H1 (cell line): Measurements from ENCODE around the gene MIGA1. TPM values are rescaled to one million over a fixed set of nuclear protein-coding genes. Genes with fewer than 3 reads are reported as not detected.

Experiments
- CTCF ChIA-PET: fragments of 300-600 bp; sonication (Branson Sonifier 250); formaldehyde crosslinking; loops from one replicate; lab custom pipeline; 2021; ENCODE audit not compliant: partially characterized antibody; lab: Charles Lee
- POLR2A ChIA-PET: fragments of 300-600 bp; sonication (Branson Sonifier 250); formaldehyde crosslinking; loops from one replicate; lab custom pipeline; 2021; ENCODE audit warnings: inconsistent platforms; ENCODE audit not compliant: partially characterized antibody; lab: Charles Lee
- DNase-seq, 2 experiments: peaks; one replicate each; pipeline versions ENCODE4 v3.0.0 to v3.0.0-alpha.2; 2010 to 2022; ENCODE audit warnings: low spot score in 2 of 2, low read depth in 1 of 2, mixed read lengths in 1 of 2
- FAIRE-seq: peaks from 2 replicates; lab custom pipeline; 2011; peaks lifted over from hg19 to GRCh38; lab: Jason Lieb, UNC
- H2AFZ ChIP-seq: 2 replicates; pipeline ENCODE4 v1.8.1; 2012; ENCODE audit warnings: low read length, inconsistent platforms
- H2AK5ac ChIP-seq: 2 replicates; pipeline ENCODE4 v1.6.1; 2013; ENCODE audit warnings: low read depth, low read length
- H2BK120ac ChIP-seq: replicated peaks from 2 replicates; pipeline ENCODE3; 2013; ENCODE audit warnings: low read depth, low read length, inconsistent platforms
- H2BK12ac ChIP-seq: 2 replicates; pipeline ENCODE4 v1.6.1; 2013; ENCODE audit warnings: low read depth, low read length
- H2BK15ac ChIP-seq: 2 replicates; pipeline ENCODE4 v1.6.1; 2013; ENCODE audit warnings: low read length
- H2BK20ac ChIP-seq: 2 replicates; pipeline ENCODE4 v1.6.1; 2013; ENCODE audit warnings: low read length
- H2BK5ac ChIP-seq: 2 replicates; pipeline ENCODE4 v1.6.1; 2013; ENCODE audit warnings: low read depth, low read length
- H3K14ac ChIP-seq: 2 replicates; pipeline ENCODE4 v1.6.1; 2013; ENCODE audit warnings: inconsistent platforms; ENCODE audit not compliant: insufficient read length
- H3K18ac ChIP-seq: 2 replicates; pipeline ENCODE4 v1.6.1; 2013; ENCODE audit warnings: low read length; ENCODE audit errors: extremely low read depth
- H3K23ac ChIP-seq: 2 replicates; pipeline ENCODE4 v1.6.1; 2013; ENCODE audit warnings: inconsistent platforms; ENCODE audit not compliant: insufficient read length
- H3K23me2 ChIP-seq: 2 replicates; pipeline ENCODE4 v1.6.1; 2013; ENCODE audit warnings: low read depth, low read length
- H3K27ac ChIP-seq: 2 replicates; pipeline ENCODE4 v1.6.1; 2011; ENCODE audit warnings: low read depth, low read length, inconsistent platforms
- H3K27me3 ChIP-seq, 4 experiments: replicated peaks in 1 of 4; 1 replicate in 1 of 4; 2 replicates in 3 of 4; pipeline versions ENCODE4 v1.6.1 to v1.8.1; 2011 to 2013; ENCODE audit warnings: low read length in 3 of 4, mild to moderate bottlenecking in 3 of 4, inconsistent platforms in 2 of 4, mixed read lengths in 2 of 4, moderate library complexity in 1 of 4; ENCODE audit not compliant: control insufficient read depth in 3 of 4, insufficient read depth in 3 of 4; ENCODE audit errors: extremely low read depth in 1 of 4
- H3K36me3 ChIP-seq, 4 experiments: 2 replicates each; pipeline versions ENCODE4 v1.6.1 to v1.8.1; 2011 to 2013; ENCODE audit warnings: mild to moderate bottlenecking in 4 of 4, low read length in 3 of 4, moderate library complexity in 2 of 4, control low read depth in 1 of 4, inconsistent platforms in 1 of 4; ENCODE audit not compliant: insufficient read depth in 4 of 4, control insufficient read depth in 2 of 4
- H3K4ac ChIP-seq: replicated peaks from 2 replicates; pipeline ENCODE3; 2013; ENCODE audit warnings: low read length, low read depth, mixed read lengths, inconsistent platforms; ENCODE audit not compliant: insufficient read length
- H3K4me1 ChIP-seq, 4 experiments: replicated peaks in 1 of 4; 1 replicate in 1 of 4; 2 replicates in 3 of 4; pipeline versions ENCODE4 v1.6.1 to v1.8.1; 2011 to 2013; ENCODE audit warnings: low read length in 3 of 4, inconsistent platforms in 2 of 4, mixed read lengths in 1 of 4; ENCODE audit not compliant: insufficient read depth in 4 of 4, control insufficient read depth in 3 of 4
- H3K4me2 ChIP-seq, 2 experiments: 2 replicates each; pipeline versions ENCODE4 v1.6.1 to v1.8.1; 2011 to 2013; ENCODE audit warnings: low read depth in 2 of 2, low read length in 2 of 2, control low read depth in 1 of 2, inconsistent platforms in 1 of 2, mild to moderate bottlenecking in 1 of 2; ENCODE audit not compliant: insufficient read depth in 1 of 2
- H3K4me3 ChIP-seq, 4 experiments: fragments of 200-600, 300-600 bp in 1 of 4; sonication (generic), shearing (Covaris generic), sonication (Bioruptor Twin) in 1 of 4; 2 replicates each; pipeline versions ENCODE4 v1.5.1 to v1.8.1; 2011 to 2016; ENCODE audit warnings: low read length in 4 of 4, low read depth in 3 of 4, control low read depth in 2 of 4, inconsistent platforms in 2 of 4, mild to moderate bottlenecking in 2 of 4, mixed read lengths in 1 of 4, moderate library complexity in 1 of 4; ENCODE audit not compliant: insufficient read depth in 2 of 4; ENCODE audit errors: extremely low read depth in 1 of 4
- H3K56ac ChIP-seq: replicated peaks from 2 replicates; pipeline ENCODE3; 2013; ENCODE audit warnings: low read depth, mild to moderate bottlenecking, mixed read lengths, low read length, inconsistent platforms; ENCODE audit not compliant: insufficient read length
- H3K79me1 ChIP-seq: 2 replicates; pipeline ENCODE4 v1.6.1; 2013; ENCODE audit warnings: low read depth, low read length, control low read depth
- H3K79me2 ChIP-seq, 2 experiments: 2 replicates each; pipeline versions ENCODE4 v1.6.1 to v1.8.1; 2012 to 2013; ENCODE audit warnings: low read length in 2 of 2, mild to moderate bottlenecking in 2 of 2, inconsistent platforms in 1 of 2; ENCODE audit not compliant: insufficient read depth in 2 of 2, control insufficient read depth in 1 of 2
- H3K9ac ChIP-seq, 4 experiments: replicated peaks in 1 of 4; 1 replicate in 1 of 4; 2 replicates in 3 of 4; pipeline versions ENCODE4 v1.6.1 to v1.8.1; 2011 to 2013; ENCODE audit warnings: low read depth in 3 of 4, low read length in 3 of 4, control low read depth in 2 of 4, mild to moderate bottlenecking in 2 of 4, moderate library complexity in 2 of 4, inconsistent platforms in 1 of 4; ENCODE audit errors: extremely low read depth in 1 of 4
- H3K9me3 ChIP-seq, 2 experiments: 2 replicates each; pipeline versions ENCODE4 v1.6.1 to v1.8.1; 2012 to 2013; ENCODE audit warnings: mild to moderate bottlenecking in 2 of 2, moderate library complexity in 2 of 2, control low read depth in 1 of 2, inconsistent platforms in 1 of 2, low read depth in 1 of 2, low read length in 1 of 2, mixed read lengths in 1 of 2; ENCODE audit not compliant: insufficient read depth in 2 of 2
- H4K20me1 ChIP-seq, 2 experiments: replicated peaks in 1 of 2; 2 replicates each; pipeline versions ENCODE3 to v1.8.1; 2011 to 2013; ENCODE audit warnings: inconsistent platforms in 2 of 2, low read length in 2 of 2, mild to moderate bottlenecking in 1 of 2; ENCODE audit not compliant: insufficient read depth in 2 of 2, control insufficient read depth in 1 of 2
- H4K5ac ChIP-seq: 2 replicates; pipeline ENCODE4 v1.6.1; 2013; ENCODE audit warnings: low read length, low read depth, mixed read lengths, inconsistent platforms; ENCODE audit not compliant: insufficient read length
- H4K8ac ChIP-seq: 2 replicates; pipeline ENCODE4 v1.8.0; 2013; ENCODE audit warnings: mild to moderate bottlenecking, moderate library complexity, low read length, inconsistent platforms; ENCODE audit not compliant: insufficient read depth; ENCODE audit errors: extremely low read depth
- H4K91ac ChIP-seq: replicated peaks from 2 replicates; pipeline ENCODE3; 2013; ENCODE audit warnings: low read length, mixed read lengths, inconsistent platforms; ENCODE audit not compliant: insufficient read length
- BRCA1 ChIP-seq: IDR thresholded peaks from 2 replicates; pipeline ENCODE4 v1.6.1; 2012; ENCODE audit warnings: low read depth, low read length, improper control_type of control experiment
- CREB1 ChIP-seq: IDR thresholded peaks from 2 replicates; pipeline ENCODE4 v1.6.1; 2012; ENCODE audit warnings: inconsistent platforms
- E2F6 ChIP-seq: IDR thresholded peaks from 2 replicates; pipeline ENCODE4 v1.6.1; 2012; ENCODE audit warnings: inconsistent platforms
- EZH2 ChIP-seq: fragments of 200-600 bp; sonication (generic); IDR thresholded peaks from 2 replicates; pipeline ENCODE4 v1.7.1; 2012; ENCODE audit warnings: low read depth, mild to moderate bottlenecking, moderate library complexity, low read length, inconsistent platforms; ENCODE audit not compliant: severe bottlenecking
- FOSL1 ChIP-seq: IDR thresholded peaks from 2 replicates; pipeline ENCODE4 v1.6.1; 2011; ENCODE audit warnings: mild to moderate bottlenecking, low read depth, low read length, moderate library complexity; ENCODE audit not compliant: insufficient read depth
- JUN ChIP-seq: IDR thresholded peaks from 2 replicates; pipeline ENCODE4 v1.6.1; 2011; ENCODE audit warnings: low read depth, mild to moderate bottlenecking, improper control_type of control experiment, low read length
- TBP ChIP-seq: IDR thresholded peaks from 2 replicates; pipeline ENCODE4 v1.6.1; 2011; ENCODE audit warnings: low read depth, low read length, improper control_type of control experiment
- TCF12 ChIP-seq: IDR thresholded peaks from 2 replicates; pipeline ENCODE4 v1.6.1; 2011; ENCODE audit warnings: low read depth, mild to moderate bottlenecking, low read length
- TEAD4 ChIP-seq: IDR thresholded peaks from 2 replicates; pipeline ENCODE4 v1.6.1; 2012; ENCODE audit warnings: low read depth, low read length, inconsistent platforms, mixed read lengths
- WGBS, 2 experiments: shearing (Covaris generic) in 1 of 2; methylation state at CpG; one replicate each; pipeline versions ENCODE4 v1.1.6 to v1.1.7; 2013 to 2015; ENCODE audit warnings: low lambda C conversion rate in 2 of 2, mixed read lengths in 2 of 2, inconsistent platforms in 1 of 2, low coverage in 1 of 2, missing lambda C conversion rate in 1 of 2; ENCODE audit not compliant: insufficient replicate concordance in 2 of 2, insufficient coverage in 1 of 2, insufficient read length in 1 of 2; ENCODE audit errors: extremely low coverage in 1 of 2, missing lambda C conversion rate in 1 of 2; 5-methylcytosine and 5-hydroxymethylcytosine counted together
- long read RNA-seq, 2 experiments: library from RNA in 1 of 2; library from capped mRNA in 1 of 2; stranded (forward); transcript quantifications; one replicate each; pipeline ENCODE4 v2.0.0, GENCODE V29; 2021; ENCODE audit warnings: inconsistent platforms in 1 of 2
- polyA minus RNA-seq, 3 experiments: library from RNA; depleted of rRNA, polyadenylated mRNA; stranded (reverse); fragments of >200 nt; gene quantifications; 1 replicate in 2 of 3; 2 replicates in 1 of 3; pipeline ENCODE4 v1.2.3, GENCODE V29; 2011
- polyA plus RNA-seq, 7 experiments: library from polyadenylated mRNA; depleted of rRNA in 3 of 7; stranded (reverse) in 5 of 7; unstranded in 2 of 7; fragments of >200 nt in 5 of 7; fragments of 200-250 nt in 2 of 7; gene quantifications; 1 replicate in 5 of 7; 2 replicates in 1 of 7; 4 replicates in 1 of 7; pipeline versions ENCODE4 v1.2.1 to v1.2.3, GENCODE V29; 2011 to 2013; ENCODE audit warnings: missing spikeins in 2 of 7, mixed read lengths in 2 of 7
- total RNA-seq: library from RNA; stranded (reverse); fragmentation: NEBNext Ultra II Directional; extraction: Animal tissue kit (Norgen Biotek cat#: 25700); gene quantifications from 2 replicates; pipeline ENCODE4 v1.2.1, GENCODE V29; 2021

Gene MIGA1
- total RNA-seq (6.1 and 7.0 TPM in 2 replicates), polyA plus RNA-seq (2011; rRNA removed) (0.89 and 0.95 TPM in 2 replicates), polyA minus RNA-seq (2011; rRNA and poly(A)+ RNA removed) (4.2 and 7.1 TPM in 2 replicates)
- polyA plus RNA-seq (2011; cell fraction: cytosol; rRNA removed): 1.6 TPM
- polyA plus RNA-seq (2011; cell fraction: nucleus; rRNA removed): 1.2 TPM
- 1.8 to 3.7 TPM (median 2.5 TPM) in 4 replicates for polyA plus RNA-seq (2012, experiment 1 of 2)
- polyA plus RNA-seq (2012, experiment 2 of 2): 0.25 TPM
- 3.8 TPM for polyA plus RNA-seq (2013, experiment 1 of 2)
- polyA plus RNA-seq (2013, experiment 2 of 2): 4.5 TPM
- polyA minus RNA-seq (2011; cell fraction: cytosol; rRNA and poly(A)+ RNA removed): 1.8 TPM
- 7.8 TPM for polyA minus RNA-seq (2011; cell fraction: nucleus; rRNA and poly(A)+ RNA removed)
- long read RNA-seq, experiment 1, partial matches to known transcripts: 1 of 4 reads
- long read RNA-seq, experiment 1, other reads (novel, unspliced or antisense): 2 of 4 reads
- long read RNA-seq, experiment 2, partial matches to known transcripts: 1 of 2 reads
- long read RNA-seq, experiment 2, other reads (novel, unspliced or antisense): 1 of 2 reads

GRCh38 chr1:77779529-77780281 is at the start of gene MIGA1:
Gene MIGA1, plus strand, starts transcription at chr1:77779649. Its CDS starts 3,604 bp downstream, at chr1:77783253.
- Histone ChIP-seq H2BK5ac (peak within 1 kb of the TSS; percentile 83), H4K20me1 (no peaks in the 10 kb centered on the region), H2BK12ac (no peak within 1 kb of the TSS), H2BK20ac (no peak within 1 kb of the TSS), H3K23me2 (no peaks in the 10 kb centered on the region; the same call in 1 of the 2 replicates), H3K56ac (peak within 1 kb of the TSS; percentile 82), H3K27me3 (no peaks in the 10 kb centered on the region), H2AK5ac (no peak within 1 kb of the TSS), H3K79me1 (no peaks in the 10 kb centered on the region), H3K4me3 (peak within 1 kb of the TSS; percentile 49 to 95 (median 92)), H3K4ac (no peak within 1 kb of the TSS), H3K14ac (no peak within 1 kb of the TSS), H3K27ac (no peak within 1 kb of the TSS), H3K23ac (no peak within 1 kb of the TSS), H3K18ac (no peak within 1 kb of the TSS), H4K8ac (peak within 1 kb of the TSS; percentile 85), H3K4me1 (no peaks in the 10 kb centered on the region), H3K79me2 (peaks cover 0 to 22% of the 10 kb centered on the region in 2 experiments; a peak in 3 of 4 replicates), H3K9me3 (no peaks in the 10 kb centered on the region), H3K4me2 (peak within 1 kb of the TSS; percentile 49 to 76), H4K91ac (peak within 1 kb of the TSS; percentile 65), H4K5ac (no peak within 1 kb of the TSS), H3K36me3 (peaks cover 2 to 6% (median 5%) of the 10 kb centered on the region in 4 experiments; a peak in 7 of 8 replicates), H3K9ac (peak within 1 kb of the TSS; percentile 43 to 72 (median 50)), H2BK120ac (no peak within 1 kb of the TSS), H2AFZ (peak within 1 kb of the TSS; percentile 86), H2BK15ac (no peak within 1 kb of the TSS)
- DNase-seq (peak; percentile 86), FAIRE-seq (peak; percentile 86)
- CTCF ChIA-PET: interaction anchor here (0.7 to 1.1 kb wide), 3 partner anchors 16 to 120 kb away, joined by 3 read pairs; no protein-coding TSS in a partner anchor
- 2% methylated on average over 19 of the region's 40 CpGs; no CpG with 5 or more reads in 1 of the 2 experiments for WGBS, 2 experiments
- POLR2A ChIA-PET: interaction anchor here (1.0 to 1.5 kb wide), 3 partner anchors 20 to 199 kb away, joined by 3 to 11 read pairs (median 3); partner anchors contain the start of genes FUBP1, NEXN and USP33
- peak; percentile 27; the same call in 1 of the 2 replicates for TF ChIP-seq E2F6
- TF ChIP-seq BRCA1: no peak
- TF ChIP-seq TCF12: 0 out of 2 replicates have a peak, but pooled peaks have one; percentile 48
- no peak for TF ChIP-seq FOSL1
- TF ChIP-seq TBP: peak; percentile 16; the same call in 1 of the 2 replicates
- no peak for TF ChIP-seq JUN
- no peak for TF ChIP-seq TEAD4
- no peak for TF ChIP-seq EZH2
- peak; percentile 73 for TF ChIP-seq CREB1
